PC-3 (cell line): Measurements from ENCODE around the gene SLC3A2. TPM values are rescaled to one million over a fixed set of nuclear protein-coding genes. Genes with fewer than 3 reads are reported as not detected.

ENCODE experiments used
- ATAC-seq: fragments of 200-7000 bp; cut with Tn5 transposase; 2 replicates; pipeline ENCODE4 v1.9.1; 2020; ENCODE audit warnings: mild to moderate bottlenecking, moderate library complexity
- BruUV-seq: library from RNA; stranded (reverse); fragments of 400-500 nt; replicated peaks from 2 replicates; lab custom pipeline; 2021; lab: Mats Ljungman, UMichigan
- CTCF ChIA-PET: fragments of 300-600 bp; sonication (Branson Sonifier 250); formaldehyde crosslinking; loops from one replicate; lab custom pipeline; 2022; ENCODE audit warnings: antibody characterized with exemption; lab: Charles Lee
- POLR2A ChIA-PET: fragments of 300-600 bp; sonication (Branson Sonifier 250); formaldehyde crosslinking; loops from one replicate; lab custom pipeline; 2022; ENCODE audit warnings: antibody characterized with exemption; ENCODE audit not compliant: unreplicated experiment; lab: Charles Lee
- DNase-seq: peaks from one replicate; pipeline ENCODE4 v3.0.0-alpha.2; 2015
- H2AFZ ChIP-seq: fragments of 300-600 bp; sonication (generic); 2 replicates; pipeline ENCODE4 v1.6.0; 2016; ENCODE audit warnings: antibody characterized with exemption, low read length
- H3F3A ChIP-seq: fragments of 300-600 bp; sonication (generic); one replicate; pipeline ENCODE4 v1.6.0; 2017; ENCODE audit warnings: antibody characterized with exemption, low read length, control low read depth, mild to moderate bottlenecking; ENCODE audit not compliant: unreplicated experiment
- H3K27ac ChIP-seq: fragments of 300-600 bp; sonication (generic); 2 replicates; pipeline ENCODE4 v1.5.1; 2016; ENCODE audit warnings: mild to moderate bottlenecking, low read length
- H3K27me3 ChIP-seq: fragments of 300-600 bp; sonication (generic); 2 replicates; pipeline ENCODE4 v1.6.1; 2016; ENCODE audit warnings: low read length, mixed read lengths
- H3K36me3 ChIP-seq: fragments of 300-600 bp; sonication (generic); 2 replicates; pipeline ENCODE4 v1.6.1; 2016; ENCODE audit warnings: low read depth, mixed run types, low read length, mixed read lengths
- H3K4me1 ChIP-seq: fragments of 300-600 bp; sonication (generic); 2 replicates; pipeline ENCODE4 v1.5.1; 2016; ENCODE audit warnings: low read length; ENCODE audit not compliant: insufficient read depth
- H3K4me2 ChIP-seq: fragments of 300-600 bp; sonication (generic); 2 replicates; pipeline ENCODE4 v1.6.0; 2016; ENCODE audit warnings: low read length
- H3K4me3 ChIP-seq: fragments of 300-600 bp; sonication (generic); 2 replicates; pipeline ENCODE4 v1.5.1; 2016; ENCODE audit warnings: mild to moderate bottlenecking, low read length, mixed read lengths
- H3K79me2 ChIP-seq: fragments of 300-600 bp; sonication (generic); 2 replicates; pipeline ENCODE4 v1.6.1; 2017; ENCODE audit warnings: low read length, mixed read lengths
- H3K9ac ChIP-seq: fragments of 300-600 bp; sonication (generic); 2 replicates; pipeline ENCODE4 v1.6.0; 2016; ENCODE audit warnings: mild to moderate bottlenecking, low read length
- H3K9me2 ChIP-seq: fragments of 300-600 bp; sonication (generic); replicated peaks from 2 replicates; pipeline ENCODE4 v1.6.1; 2016; ENCODE audit warnings: mixed run types, low read length, mixed read lengths
- H3K9me3 ChIP-seq: fragments of 300-600 bp; sonication (generic); 2 replicates; pipeline ENCODE4 v1.6.1; 2016; ENCODE audit warnings: low read length, mixed read lengths
- H4K20me1 ChIP-seq: fragments of 300-600 bp; sonication (generic); 2 replicates; pipeline ENCODE4 v1.6.1; 2016; ENCODE audit warnings: low read length, mixed read lengths
- CTCF ChIP-seq: fragments of 300-600 bp; sonication (generic); conservative IDR thresholded peaks from 2 replicates; pipeline ENCODE4 v1.5.1; 2017; ENCODE audit warnings: antibody characterized with exemption, low read depth, mild to moderate bottlenecking, low read length
- EZH2 ChIP-seq: fragments of 300-600 bp; sonication (generic); IDR thresholded peaks from one replicate; pipeline ENCODE4 v1.6.1; 2017; ENCODE audit warnings: antibody characterized with exemption, mild to moderate bottlenecking, low read length; ENCODE audit not compliant: unreplicated experiment
- EZH2phosphoT487 ChIP-seq: fragments of 300-600 bp; sonication (generic); IDR thresholded peaks from 2 replicates; pipeline ENCODE4 v1.6.1; 2018; ENCODE audit warnings: mild to moderate bottlenecking, antibody characterized with exemption, low read length, borderline replicate concordance
- intact Hi-C: fragments of 100-400 bp; cut with micrococcal nuclease; formaldehyde crosslinking; loops from 2 replicates; pipeline ENCODE4 v1.9.0; 2023
- total RNA-seq: library from RNA; depleted of rRNA; stranded (reverse); fragments of >200 nt; gene quantifications from 2 replicates; pipeline ENCODE4 v1.2.3, GENCODE V29; 2014

The SLC3A2 gene
- total RNA-seq, 1 experiment from 2014 or later = 243 TPM

GRCh38 chr11:62831520-62832335, 49.0 kb upstream of the SLC3A2 start, which contains the start of gene STX5:
TSS of gene STX5 (minus strand) at chr11:62832051. CDS start at chr11:62831243, 808 bp downstream.
- Histone ChIP-seq H3K27ac (peak within 1 kb of the TSS; percentile 75), H3F3A (no peaks in the 10 kb centered on the region), H3K9me2 (no peaks in the 10 kb centered on the region), H3K4me3 (peak within 1 kb of the TSS; percentile 91), H3K79me2 (peaks cover 55% of the 10 kb centered on the region), H2AFZ (peak within 1 kb of the TSS; percentile 72), H3K4me1 (peaks cover 22% of the 10 kb centered on the region), H3K9ac (peak within 1 kb of the TSS; percentile 85), H3K9me3 (no peaks in the 10 kb centered on the region), H4K20me1 (0 out of 2 replicates have a peak, but pooled peaks cover 16% of the 10 kb centered on the region), H3K4me2 (peak within 1 kb of the TSS; percentile 99), H3K36me3 (peaks cover 45% of the 10 kb centered on the region), H3K27me3 (no peaks in the 10 kb centered on the region)
- CTCF ChIA-PET = interaction anchor here (0.6 to 0.8 kb wide), 2 partner anchors 45 to 50 kb away, joined by 3 read pairs; no protein-coding TSS in a partner anchor
- peak; percentile 99 for DNase-seq
- intact Hi-C loops = loop anchor here (1.0 to 2.0 kb wide), 3 partner anchors 10 to 49 kb away; partner anchors contain the start of genes SLC3A2 and TMEM179B
- peak; percentile 89 for ATAC-seq
- BruUV-seq = TSS peak; percentile 82
- POLR2A ChIA-PET = interaction anchor here (0.5 to 1.5 kb wide), 4 partner anchors 9 to 78 kb away, joined by 3 to 18 read pairs (median 7); partner anchors contain the start of gene ZBTB3
- TF ChIP-seq EZH2 (no peak), EZH2phosphoT487 (no peak), CTCF (no peak)

- no peaks in the 10 kb centered on the region for H3K9me2 ChIP-seq
- CTCF ChIA-PET = interaction anchor here (1.0 kb wide), 1 partner anchor 21 kb away, joined by 5 read pairs; no protein-coding TSS in a partner anchor
- H3K4me1 ChIP-seq = peaks cover 22% of the 10 kb centered on the region
- intact Hi-C loops = loop anchor here (1.0 to 2.0 kb wide), 2 partner anchors 9 to 48 kb away; partner anchors contain the start of gene SLC3A2
- H3K9ac ChIP-seq = peak within 1 kb of the TSS; percentile 85
- H4K20me1 ChIP-seq = 0 out of 2 replicates have a peak, but pooled peaks cover 12% of the 10 kb centered on the region
- peak; percentile 20 for ATAC-seq
- TF ChIP-seq CTCF (no peak), EZH2 (no peak), EZH2phosphoT487 (no peak)
- no peaks in the 10 kb centered on the region for H3K27me3 ChIP-seq
- H3K9me3 ChIP-seq = no peaks in the 10 kb centered on the region
- TSS peak; percentile 87 for BruUV-seq
- no peak for DNase-seq
- peak within 1 kb of the TSS; percentile 99 for H3K4me2 ChIP-seq
- H3K4me3 ChIP-seq = peak within 1 kb of the TSS; percentile 91
- H3K79me2 ChIP-seq = peaks cover 59% of the 10 kb centered on the region
- POLR2A ChIA-PET = interaction anchor here (0.7 to 1.5 kb wide), 3 partner anchors 8 to 835 kb away, joined by 9 to 18 read pairs (median 11); partner anchors contain the start of gene ZBTB3
- H3F3A ChIP-seq = no peaks in the 10 kb centered on the region
- H2AFZ ChIP-seq = peak within 1 kb of the TSS; percentile 72
- peak within 1 kb of the TSS; percentile 75 for H3K27ac ChIP-seq
- H3K36me3 ChIP-seq = peaks cover 36% of the 10 kb centered on the region
Measured at GRCh38 chr11:62832336-62833234, 48.1 kb upstream of the SLC3A2 start, which contains the start of gene TEX54. TSS of gene TEX54 (minus strand) at chr11:62832841.
